GM21786 (cell line): ENCODE results near the gene SNTG2.

Experiments
- ATAC-seq: cut with Tn5 transposase; IDR thresholded peaks from one replicate; pipeline ENCODE4 v1.9.1; 2021; ENCODE audit not compliant: unreplicated experiment

SNTG2 gene

DNA sequence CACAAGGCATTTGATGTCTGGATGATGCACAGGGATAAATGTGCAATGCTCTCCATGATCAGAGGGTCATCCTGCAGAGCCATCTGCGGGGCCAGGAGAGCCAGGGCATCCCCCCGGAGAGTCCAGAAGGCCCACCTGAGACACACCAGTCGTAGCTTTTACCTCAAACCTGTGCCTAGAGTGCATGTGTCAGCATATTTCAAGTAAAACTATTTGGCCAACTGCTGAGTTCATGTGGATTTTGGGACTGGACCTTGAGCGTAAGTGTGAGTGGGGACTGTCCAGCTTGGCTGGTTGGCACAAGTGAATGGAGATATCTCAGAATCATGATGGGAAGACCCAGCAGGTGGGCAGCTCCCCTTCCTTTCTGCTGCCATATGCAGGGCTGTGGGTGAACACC lies 314.8 kb downstream of the SNTG2 start:
- ATAC-seq: no peak

DNA sequence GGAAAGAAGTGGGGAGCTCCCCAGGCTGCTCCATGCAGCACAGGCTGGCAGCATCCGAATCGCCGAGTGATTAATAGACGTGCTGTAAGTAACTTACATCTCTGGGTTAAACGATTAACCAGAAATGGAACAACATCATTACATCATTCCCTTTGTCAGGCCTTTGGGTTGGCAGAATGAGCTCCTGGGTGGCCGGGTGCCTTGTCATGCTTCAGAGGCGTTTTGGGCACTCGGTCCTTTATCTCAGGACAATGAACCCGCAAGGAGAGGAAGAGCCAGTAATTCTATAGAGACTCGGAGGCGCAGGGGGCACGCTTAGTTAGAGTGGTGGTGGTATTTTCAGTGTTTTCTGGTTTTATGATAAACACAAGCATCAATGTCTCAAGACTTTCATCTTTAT lies 315.7 kb downstream of the SNTG2 start:
- no peak for ATAC-seq

DNA sequence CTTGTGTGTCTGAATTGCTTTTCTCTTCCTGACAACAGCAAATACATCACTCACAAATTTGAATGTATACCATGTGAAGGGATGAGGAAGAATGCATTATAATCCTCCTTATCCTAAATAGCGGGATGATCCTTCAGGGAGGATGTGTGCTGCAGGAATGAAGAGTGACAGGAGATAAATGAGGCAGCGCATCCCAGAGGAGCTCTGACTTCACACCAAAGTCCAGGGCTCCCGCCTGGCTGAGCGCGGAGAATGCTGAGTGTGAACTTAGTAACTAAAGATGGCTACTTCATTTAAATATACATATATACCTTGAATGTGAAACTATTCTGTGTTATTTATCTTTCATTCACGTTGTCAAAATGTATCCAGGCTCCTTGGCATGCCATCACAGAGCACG lies 317.4 kb downstream of the SNTG2 start:
- no peak for ATAC-seq

DNA sequence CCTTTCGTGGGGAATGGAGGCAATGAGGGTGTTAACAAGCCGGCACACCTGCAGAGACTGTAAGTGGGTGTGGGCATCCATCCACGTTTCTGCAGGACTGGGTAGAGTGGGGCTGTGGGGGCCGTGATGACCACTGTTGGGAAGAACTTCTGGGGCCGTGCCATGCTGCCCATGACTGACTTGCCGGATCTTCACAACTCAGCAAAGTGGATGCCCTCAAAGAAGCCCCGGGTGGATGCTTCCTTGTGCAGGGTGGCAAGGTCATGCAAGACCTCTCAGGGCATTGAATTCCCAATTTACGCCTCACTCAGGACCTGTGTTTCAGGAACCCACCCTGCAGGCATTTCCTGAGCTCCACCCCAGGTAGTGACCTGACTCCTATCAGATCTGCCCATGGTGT lies 319.2 kb downstream of the SNTG2 start:
- no peak for ATAC-seq

DNA sequence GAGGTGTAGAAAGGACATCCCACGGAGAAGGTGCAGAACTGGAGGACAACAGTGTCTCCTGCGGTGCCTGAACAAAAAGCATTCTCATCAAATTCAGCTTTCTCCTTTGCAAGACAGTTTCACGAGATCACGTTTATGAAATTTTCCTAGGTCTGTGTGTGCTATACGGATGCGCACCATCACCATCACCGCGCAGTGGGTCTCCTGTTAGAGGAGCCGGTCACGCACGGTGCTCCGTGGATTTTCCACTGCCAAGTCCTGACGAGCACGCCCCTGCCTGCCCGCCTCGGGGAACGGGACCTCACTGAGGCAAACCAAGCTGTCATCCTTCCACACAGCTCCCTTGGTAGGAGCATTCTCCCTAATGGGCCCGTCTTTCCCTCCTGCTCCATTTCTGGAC lies 322.2 kb downstream of the SNTG2 start:
- ATAC-seq: no peak

DNA sequence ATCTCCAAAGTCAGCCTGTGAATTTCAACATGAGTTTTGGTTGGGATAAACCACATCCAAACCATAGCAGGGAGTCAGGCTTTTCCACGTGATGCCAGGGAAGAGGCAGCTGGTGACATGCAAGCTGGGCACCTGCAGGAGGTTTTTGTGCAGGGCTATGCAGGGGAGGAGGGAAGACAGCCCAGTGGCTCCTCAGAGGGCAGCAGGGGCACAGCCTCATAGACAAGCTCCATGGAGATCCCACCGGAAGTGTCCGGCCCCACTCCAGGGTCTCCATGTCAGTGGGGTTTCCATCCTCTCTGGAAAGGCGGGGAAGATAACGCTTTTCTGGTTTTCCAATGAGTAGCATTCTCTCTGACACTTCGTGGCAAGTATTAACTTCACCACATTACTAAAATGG lies 327.0 kb downstream of the SNTG2 start:
- ATAC-seq: no peak

DNA sequence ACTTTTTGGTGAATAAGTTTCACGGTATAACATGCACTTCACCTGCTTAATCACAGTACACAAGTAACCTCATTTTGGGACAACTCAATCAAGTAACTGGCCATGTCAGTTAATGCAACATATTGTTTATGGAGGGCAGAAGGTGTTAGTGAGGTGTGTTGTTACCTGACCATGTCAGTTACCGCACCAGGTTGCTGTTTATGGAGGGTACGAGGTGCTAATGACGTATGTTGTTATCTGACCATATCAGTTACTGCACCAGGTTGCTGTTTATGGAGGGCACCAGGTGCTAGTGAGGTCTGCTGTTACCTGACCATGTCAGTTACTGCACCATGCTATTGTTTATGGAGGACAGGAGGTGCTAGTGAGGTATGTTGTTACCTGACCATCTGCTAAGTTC lies 327.5 kb downstream of the SNTG2 start:
- no peak for ATAC-seq

DNA sequence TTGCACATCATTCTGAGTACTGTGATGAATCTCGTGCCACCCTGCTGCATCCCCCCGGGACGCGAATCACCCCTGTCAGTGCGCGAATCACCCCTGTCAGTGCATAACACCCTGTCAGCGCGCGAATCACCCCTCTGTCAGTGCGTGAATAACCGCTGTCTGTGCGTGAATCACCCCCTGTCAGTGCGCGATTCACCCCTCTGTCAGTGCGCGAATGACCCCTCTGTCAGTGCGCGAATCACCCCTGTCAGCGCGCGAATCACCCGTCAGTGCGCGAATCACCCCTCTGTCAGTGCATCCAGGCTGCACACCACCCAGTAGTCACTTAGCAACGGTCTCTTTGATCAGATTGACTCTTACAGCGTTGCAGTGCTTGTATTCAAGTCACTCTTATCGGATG lies 328.2 kb downstream of the SNTG2 start:
- no peak for ATAC-seq

DNA sequence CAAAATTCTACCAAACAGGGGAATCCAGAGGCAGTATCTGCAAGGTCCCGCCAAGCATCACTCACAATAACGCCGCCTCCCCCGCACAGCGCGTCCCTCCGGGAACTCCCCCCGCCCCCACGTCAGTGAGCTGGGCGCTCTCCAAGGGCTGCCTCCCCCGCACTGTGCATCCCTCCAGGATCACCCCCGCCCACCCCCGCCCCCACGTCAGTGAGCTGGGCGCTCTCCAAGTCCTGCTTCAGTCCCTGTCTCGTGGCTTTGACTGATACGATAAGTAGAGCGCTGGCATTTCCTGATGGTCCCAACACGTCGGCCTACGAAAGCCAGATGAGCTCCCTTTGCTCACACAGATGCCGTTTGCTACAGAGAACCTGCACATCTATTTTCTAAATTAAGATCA lies 331.9 kb downstream of the SNTG2 start:
- ATAC-seq: no peak

DNA sequence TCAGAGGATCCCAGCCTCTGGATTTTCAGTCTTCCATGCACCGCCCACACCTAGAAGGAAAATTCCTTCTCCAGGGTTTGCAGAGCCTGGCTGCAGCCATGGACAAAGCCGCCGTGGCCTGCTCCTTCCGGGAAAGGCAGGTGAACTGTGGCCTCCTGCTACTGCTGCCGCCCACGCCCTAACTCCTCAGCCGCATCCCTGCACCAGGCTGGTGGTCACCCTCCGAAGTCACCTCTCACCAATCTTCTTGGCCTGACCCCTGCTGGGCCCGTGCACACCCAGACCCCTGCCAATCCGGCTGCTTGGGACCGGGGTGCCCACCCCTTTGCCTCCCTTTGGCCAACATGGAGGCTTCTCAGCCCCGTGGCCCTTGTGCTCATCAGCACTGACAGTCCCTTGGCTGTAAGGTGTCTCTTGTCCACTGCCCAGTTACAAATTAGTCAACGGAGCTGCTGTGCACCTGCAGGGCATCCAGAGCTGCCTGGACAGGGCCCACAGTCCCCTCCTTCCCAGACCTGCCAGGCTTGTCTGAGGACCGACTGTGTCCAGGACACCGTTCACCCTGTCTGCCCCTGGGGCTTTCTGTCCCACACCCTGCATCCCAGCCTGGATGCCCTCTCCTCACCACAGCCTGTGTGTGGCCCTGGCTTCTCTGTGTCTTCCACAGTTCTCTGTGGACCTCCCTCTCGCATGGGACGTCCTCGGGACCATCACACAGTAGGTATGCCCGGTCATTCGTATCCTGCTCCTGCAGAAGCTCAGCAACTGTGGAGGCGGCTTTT lies 332.6 kb downstream of the SNTG2 start:
- no peak for ATAC-seq

DNA sequence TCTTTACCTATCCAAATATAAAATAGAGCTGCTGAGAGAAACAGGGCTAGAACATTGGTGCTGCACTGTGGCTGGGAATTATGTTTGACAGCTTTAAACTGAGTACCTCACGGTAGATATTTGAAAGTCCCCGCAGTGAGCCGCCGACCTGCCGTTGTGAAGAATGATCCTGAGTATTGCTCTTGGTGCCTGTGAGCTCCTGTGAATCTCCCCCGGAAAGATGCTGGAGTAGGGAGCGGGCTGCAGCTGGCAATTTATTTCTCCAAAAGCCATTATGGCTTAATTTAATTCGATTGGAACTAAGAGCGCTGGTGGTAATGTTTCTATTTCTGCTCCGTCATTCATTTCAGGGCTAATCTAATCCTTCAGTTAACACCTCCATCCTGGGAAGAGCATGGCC lies 333.2 kb downstream of the SNTG2 start:
- ATAC-seq: no peak

DNA sequence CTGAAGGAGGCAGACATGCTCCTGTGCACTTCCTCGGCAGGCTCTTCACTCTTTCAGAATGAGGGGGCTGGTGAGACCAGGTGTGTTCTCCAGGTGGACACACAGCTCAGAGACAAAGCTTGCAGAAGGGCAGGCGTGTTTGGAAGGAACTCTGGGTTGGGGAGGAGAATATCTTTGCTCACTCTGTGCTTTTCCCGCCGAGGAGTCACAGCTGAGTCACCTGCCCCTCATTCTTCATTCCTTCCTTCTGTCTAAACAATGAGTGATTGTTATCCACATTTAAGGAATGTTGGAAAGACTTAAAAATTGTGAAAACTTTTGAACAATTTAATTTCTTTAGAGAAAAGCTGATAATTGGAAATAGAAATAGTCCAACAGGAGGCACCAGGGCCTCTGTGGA lies 336.3 kb downstream of the SNTG2 start:
- no peak for ATAC-seq

DNA sequence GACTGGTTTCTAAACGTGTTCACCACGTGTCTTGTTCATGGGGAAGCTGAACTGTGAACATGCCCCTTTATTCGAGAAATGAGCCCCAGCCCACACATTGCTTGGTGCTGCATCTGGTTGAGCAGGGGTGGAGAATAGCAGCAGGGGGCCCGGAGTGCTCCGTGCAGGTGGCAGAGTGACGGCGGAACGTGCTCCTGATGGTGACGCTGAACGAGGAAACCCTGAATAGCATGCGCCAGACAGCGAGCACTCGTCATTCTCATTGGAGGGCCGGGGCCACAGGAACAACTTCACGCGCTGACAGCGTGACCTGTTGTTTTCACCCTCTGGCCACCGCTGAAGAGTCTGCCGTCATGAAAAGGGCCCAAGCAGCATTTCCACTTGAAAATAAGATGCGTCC lies 336.8 kb downstream of the SNTG2 start:
- no peak for ATAC-seq

DNA sequence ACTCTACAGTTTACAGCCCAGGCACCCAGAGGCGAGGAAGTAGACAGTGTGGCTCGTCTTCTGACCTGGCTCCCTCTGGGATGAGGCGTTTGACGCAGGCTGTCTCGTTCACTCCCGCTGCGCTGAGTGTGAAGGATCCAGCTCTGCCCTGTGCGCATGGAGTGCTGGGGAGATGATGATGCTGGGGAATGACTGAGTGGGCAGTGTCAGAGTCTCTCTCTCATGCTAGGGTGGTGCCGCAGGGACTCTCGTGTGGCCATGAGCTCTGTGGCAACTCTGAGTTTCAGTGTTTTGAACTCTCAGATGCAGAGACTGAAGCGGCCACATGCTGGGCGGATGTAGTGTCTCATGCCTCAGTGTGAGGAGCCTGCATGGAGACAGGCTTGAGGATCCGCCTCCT lies 344.3 kb downstream of the SNTG2 start:
- no peak for ATAC-seq

DNA sequence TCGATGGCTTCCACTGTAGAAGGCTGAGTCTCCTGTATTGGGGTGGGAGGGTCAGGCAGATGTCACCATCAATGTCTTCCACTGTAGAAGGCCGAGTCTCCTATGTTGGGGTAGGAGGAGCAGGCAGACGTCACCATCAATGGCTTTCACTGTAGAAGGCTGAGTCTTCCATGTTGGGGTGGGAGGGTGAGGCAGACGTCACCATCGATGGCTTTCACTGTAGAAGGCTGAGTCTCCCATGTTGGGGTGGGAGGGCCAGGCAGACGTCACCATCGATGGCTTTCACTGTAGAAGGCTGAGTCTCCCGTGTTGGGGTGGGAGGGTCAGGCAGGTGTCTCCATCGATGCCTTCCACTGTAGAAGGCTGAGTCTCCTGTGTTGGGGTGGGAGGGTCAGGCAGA lies 345.1 kb downstream of the SNTG2 start:
- no peak for ATAC-seq

DNA sequence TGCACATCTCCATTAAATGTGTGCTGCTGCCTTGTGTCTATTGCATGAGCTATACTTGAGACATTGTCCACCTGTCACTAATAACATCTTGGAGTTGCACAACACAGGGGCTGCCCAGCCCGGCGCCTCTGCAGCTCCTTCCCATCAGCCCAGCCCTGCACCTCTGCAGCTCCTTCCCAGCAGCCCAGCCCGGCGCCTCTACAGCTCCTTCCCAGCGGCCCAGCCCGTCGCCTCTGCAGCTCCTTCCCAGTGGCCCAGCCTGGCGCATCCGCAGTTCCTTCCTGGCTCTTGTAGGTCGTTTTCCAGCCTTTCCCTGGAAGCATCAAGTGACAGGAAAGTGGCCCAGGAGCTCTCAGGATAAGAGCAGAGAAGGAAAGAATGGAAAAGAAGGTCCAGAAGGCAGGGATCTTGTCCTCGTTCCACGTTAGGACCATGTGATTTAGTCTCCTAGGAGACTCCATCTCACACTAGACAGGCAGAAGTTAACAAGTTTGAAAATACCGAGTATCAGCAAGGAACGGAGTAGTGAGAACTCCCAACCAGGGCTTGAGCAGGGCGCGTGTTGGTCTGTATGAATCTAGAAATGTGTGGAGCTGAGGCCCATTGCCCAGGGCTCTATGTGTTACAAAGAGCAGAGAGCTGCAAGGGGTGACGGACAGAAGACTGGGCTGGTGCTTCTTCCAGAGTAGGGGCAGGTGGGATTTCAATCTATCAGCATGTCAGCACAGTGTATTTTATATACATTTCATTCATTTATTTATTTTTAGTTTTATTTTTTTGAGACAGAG lies 346.9 kb downstream of the SNTG2 start:
- ATAC-seq: no peak

DNA sequence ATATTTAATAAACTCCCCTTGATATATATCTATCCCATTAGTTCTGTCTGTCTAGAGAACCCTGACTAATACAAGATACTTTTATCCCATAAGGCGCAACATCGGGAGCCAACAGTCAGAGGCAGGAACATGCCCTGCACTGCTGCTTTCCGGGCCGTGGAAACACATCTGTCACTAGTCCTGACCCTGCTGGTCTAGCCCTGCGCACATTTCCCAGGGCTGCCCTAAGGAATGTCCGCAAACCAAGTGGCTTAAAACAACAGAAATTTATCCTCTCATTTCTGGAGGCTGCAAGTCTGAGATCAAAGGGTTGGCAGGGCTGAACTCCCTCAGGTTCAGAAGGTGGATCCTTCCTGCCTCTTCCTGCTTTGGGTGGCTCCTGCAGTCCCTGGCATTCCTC lies 348.4 kb downstream of the SNTG2 start:
- ATAC-seq: no peak

DNA sequence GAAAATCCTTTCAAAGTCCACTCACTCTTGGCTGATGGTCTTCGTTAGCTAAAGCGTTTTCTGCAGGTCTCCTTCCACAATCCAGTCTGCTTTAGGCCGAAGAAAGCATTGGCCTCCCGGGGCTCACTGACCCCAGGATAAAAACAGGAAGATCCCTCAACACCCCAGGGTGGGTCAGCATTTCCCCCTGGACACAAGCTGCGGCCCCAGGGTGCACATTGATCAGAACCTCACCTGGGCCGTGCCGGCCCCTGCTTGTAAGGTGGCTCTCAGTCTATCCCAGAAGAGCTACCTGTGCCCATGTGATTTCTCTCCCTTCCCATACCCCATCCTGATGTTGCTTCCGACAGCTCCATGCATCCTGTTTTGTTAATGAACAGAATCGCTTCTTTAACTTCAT lies 349.6 kb downstream of the SNTG2 start:
- no peak for ATAC-seq

DNA sequence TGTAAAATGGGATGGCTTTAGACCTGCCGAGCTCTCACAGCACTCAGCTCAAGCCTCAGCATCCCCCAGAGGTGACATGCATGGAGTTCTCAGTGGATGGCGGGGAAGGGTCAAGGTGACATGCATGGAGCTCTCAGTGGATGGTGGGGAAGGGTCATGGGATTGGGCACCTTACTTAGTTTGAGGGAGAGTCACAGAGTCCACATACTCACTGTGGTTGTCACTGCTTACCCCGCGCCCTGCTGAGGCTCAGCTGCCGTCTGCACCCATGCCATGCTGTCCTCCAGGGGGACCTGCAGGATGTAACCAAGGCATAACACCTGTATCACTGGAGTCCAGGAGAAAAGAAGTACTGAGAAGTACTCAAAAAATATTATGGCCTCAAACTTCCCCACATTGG lies 350.4 kb downstream of the SNTG2 start:
- ATAC-seq: no peak

DNA sequence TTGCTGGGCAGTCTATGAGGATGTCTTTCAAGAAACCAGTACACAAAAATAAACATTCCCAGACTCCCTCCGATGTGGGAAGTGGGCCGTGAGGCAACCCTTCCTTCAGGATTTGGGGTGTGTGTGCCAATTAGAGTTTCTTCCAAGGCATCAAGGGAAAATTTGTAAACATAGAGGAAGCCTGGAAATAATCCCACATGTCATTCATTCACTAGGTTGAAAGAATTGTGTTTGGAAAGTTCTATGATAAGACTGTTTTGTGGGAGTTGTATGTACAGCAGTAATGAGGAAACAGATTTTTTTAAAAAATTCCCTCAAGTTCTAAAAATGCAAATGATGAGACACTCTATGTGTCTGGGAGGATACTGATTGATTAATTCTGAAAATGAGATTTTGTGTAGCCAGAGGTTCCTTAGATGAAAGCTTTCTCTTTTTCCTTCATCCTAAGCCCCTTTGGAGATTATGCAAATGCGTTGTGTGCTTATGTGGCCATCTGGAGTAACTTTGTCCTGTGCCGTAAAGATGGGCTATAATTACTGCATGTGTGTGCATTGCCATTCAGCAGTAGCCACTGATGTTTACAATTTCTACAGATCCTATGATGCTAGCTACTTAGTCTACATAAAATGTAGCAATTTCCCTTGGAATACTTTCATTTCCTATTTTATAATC lies 354.8 kb downstream of the SNTG2 start:
- ATAC-seq: no peak

DNA sequence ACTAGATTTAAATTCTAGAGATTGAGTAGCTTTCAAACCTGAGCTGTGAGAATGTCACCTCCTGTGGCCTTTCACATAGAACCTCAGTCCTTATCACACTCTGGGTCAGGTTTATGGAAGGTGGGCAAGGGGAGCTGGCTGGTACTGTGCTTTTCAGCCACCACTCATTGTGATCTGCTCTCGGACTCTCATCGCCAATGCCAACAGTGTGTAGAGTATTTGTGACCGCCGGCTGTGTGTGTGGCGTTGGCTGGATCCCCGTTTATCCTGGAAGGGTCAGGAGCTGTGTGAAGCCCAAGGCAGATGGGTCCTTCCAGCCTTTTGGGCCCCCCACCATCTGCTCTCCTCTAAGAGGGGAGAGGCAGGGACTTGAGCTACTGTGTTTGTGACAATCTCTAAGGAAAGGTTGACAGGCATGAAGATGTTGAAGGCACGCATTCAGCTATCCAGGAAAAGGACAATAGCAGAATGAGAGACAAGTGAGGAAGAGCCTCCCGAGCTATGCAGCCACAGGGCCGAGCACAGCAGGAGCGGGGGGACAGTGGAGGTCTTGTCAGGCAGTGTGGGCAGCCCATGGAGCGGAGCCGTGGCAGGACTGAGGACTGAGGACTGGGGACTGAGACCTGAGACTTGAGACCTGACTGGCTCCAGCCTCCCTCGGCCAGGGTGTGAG lies 355.5 kb downstream of the SNTG2 start:
- ATAC-seq: no peak
